ENCODE results near the gene RTL9.

- TF ChIP-seq CTCF (IDR thresholded peaks at IDR 0.05; ENCODE audit: borderline replicate concordance, extremely low read depth, low read length, poor library complexity, severe bottlenecking) (no peak), EZH2 (IDR thresholded peaks at IDR 0.05; ENCODE audit: borderline replicate concordance, low read depth, low read length, severe bottlenecking) (no peak)
Measured at GRCh38 chrX:110327336-110327735, 31.3 kb upstream of the RTL9 start.

Measured in DND-41 (cell line).